Measurements from ENCODE around the gene DOLK. TPM values are rescaled to one million over a fixed set of nuclear protein-coding genes. Genes with fewer than 3 reads are reported as not detected.

DOLK gene
- total and polyA plus RNA-seq, 2 donors (not counting 1 experiment from before 2014, with no cell fraction given): 3.0 to 12.2 TPM

DNA sequence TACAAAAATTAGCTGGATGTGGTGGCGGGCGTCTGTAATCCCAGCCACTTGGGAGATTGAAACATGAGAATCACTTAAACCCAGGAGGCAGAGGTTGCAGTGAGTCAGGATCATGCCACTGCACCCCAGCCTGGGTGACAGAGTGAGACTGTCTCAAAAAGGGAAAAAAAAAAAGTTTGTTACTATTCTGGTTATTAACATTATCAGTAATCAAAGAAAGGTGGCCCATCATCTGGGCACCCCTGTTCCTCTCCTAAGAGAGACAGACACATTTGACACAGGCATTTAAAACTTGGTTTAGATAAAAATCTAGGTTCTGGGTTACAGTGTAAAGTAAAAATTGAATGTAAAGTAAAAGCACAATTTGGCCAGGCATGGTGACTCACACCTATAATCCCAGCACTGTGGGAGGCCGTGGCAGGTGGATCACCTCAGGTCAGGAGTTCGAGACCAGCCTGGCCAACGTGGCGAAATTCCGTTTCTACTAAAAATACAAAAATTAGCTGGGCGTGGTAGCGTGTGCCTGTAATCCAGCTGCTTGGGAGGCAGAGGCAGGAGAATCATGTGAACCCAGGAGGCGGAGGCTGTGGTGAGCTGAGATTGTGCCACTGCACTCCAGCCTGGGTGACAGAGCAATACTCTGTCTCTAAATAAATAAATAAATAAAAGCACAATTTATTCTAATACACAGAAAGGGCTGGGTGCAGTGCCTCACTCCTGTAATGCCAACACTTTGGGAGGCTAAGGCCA is 43.4 kb downstream of the DOLK start:
- Mint-ChIP-seq H3K4me3 (no peak overlapping the region), H3K4me1 (peaks cover 31% of the 10 kb centered on the region), H3K27me3 (no peaks in the 10 kb centered on the region), H3K27ac (peak overlapping the region; percentile 65), H3K9me3 (ENCODE audit: insufficient read depth) (no peaks in the 10 kb centered on the region)
- Histone ChIP-seq H3K79me2 (ENCODE audit: control insufficient read depth, insufficient read depth, low read length) (peaks cover 32% of the 10 kb centered on the region), H3K9ac (ENCODE audit: low read length) (no peak overlapping the region), H3K4me3 (ENCODE audit: control extremely low read depth in 1 of 5, extremely low read depth in 1 of 5, insufficient read depth in 1 of 5, low read depth in 2 of 5, low read length in 4 of 5) (no peak overlapping the region), H2AFZ (ENCODE audit: insufficient read depth, low read depth, low read length, poor library complexity, severe bottlenecking) (no peak overlapping the region), H3K4me1 (ENCODE audit: control insufficient read depth in 2 of 2, insufficient read depth in 2 of 2, low read length in 2 of 2) (peaks cover 33 to 46% of the 10 kb centered on the region in 2 donors), H3K9me3 (ENCODE audit: control extremely low read depth in 1 of 3, control insufficient read depth in 2 of 3, insufficient read depth in 1 of 3, low read length in 2 of 3) (no peaks in the 10 kb centered on the region), H3K4me2 (replicated peaks; ENCODE audit: low read depth, low read length, poor library complexity, severe bottlenecking) (no peak overlapping the region), H3K36me3 (replicated peaks in 1 of 2; ENCODE audit: control extremely low read depth in 1 of 2, control insufficient read depth in 1 of 2, extremely low read depth in 1 of 2, insufficient read depth in 2 of 2, low read length in 1 of 2) (peaks cover 0 to 19% of the 10 kb centered on the region in 2 experiments), H3K27me3 (replicated peaks in 1 of 4; ENCODE audit: control extremely low read depth in 1 of 4, control insufficient read depth in 3 of 4, insufficient read depth in 4 of 4, low read length in 3 of 4) (no peaks in the 10 kb centered on the region), H4K20me1 (ENCODE audit: control insufficient read depth, insufficient read depth, low read length, poor library complexity, severe bottlenecking) (peaks cover under 1% of the 10 kb centered on the region), H3K27ac (ENCODE audit: low read length in 2 of 2) (peak overlapping the region in 1 of 2 donors; percentile 93)
- CTCF ChIA-PET: interaction anchor here (0.7 kb wide), 2 partner anchors 19 to 86 kb away, joined by 3 to 5 read pairs; partner anchors contain the start of gene ENDOG
- intact Hi-C loops (cut with micrococcal nuclease): no loop called here
- POLR2A ChIA-PET: interaction anchor here (0.6 to 0.7 kb wide), 2 partner anchors 111 to 163 kb away, joined by 3 to 6 read pairs; no protein-coding TSS in a partner anchor
- ATAC-seq (ENCODE audit: low read depth) (no peak), DNase-seq (no peak)
- no peak for TF ChIP-seq EZH2 (IDR thresholded peaks at IDR 0.05; ENCODE audit: borderline replicate concordance, insufficient read depth, low read depth, low read length, poor library complexity, severe bottlenecking)
- TF ChIP-seq, protein P1, sequence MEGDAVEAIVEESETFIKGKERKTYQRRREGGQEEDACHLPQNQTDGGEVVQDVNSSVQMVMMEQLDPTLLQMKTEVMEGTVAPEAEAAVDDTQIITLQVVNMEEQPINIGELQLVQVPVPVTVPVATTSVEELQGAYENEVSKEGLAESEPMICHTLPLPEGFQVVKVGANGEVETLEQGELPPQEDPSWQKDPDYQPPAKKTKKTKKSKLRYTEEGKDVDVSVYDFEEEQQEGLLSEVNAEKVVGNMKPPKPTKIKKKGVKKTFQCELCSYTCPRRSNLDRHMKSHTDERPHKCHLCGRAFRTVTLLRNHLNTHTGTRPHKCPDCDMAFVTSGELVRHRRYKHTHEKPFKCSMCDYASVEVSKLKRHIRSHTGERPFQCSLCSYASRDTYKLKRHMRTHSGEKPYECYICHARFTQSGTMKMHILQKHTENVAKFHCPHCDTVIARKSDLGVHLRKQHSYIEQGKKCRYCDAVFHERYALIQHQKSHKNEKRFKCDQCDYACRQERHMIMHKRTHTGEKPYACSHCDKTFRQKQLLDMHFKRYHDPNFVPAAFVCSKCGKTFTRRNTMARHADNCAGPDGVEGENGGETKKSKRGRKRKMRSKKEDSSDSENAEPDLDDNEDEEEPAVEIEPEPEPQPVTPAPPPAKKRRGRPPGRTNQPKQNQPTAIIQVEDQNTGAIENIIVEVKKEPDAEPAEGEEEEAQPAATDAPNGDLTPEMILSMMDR (IDR thresholded peaks at IDR 0.05): no peak
- 100% methylated on average over 8 of the region's 10 CpGs for WGBS (ENCODE audit: insufficient coverage)

DNA sequence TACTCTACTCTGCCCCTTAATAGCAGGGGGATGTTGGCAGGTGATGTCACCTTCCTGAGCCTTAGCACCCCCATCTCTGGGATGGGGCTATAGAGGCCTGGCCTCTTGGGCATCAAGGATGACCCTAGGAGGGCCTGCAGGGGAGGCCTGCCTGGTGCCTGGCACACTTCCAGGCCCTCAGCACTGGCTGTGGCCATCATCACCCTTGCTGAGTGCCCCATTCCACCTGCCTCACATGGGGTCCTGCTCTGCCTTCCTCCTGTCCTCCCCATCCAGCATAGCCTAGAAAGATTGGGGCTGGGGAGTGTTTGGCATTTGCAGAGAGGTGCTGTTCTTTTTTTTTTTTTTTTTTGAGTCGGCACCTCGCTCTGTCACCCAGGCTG is 44.3 kb downstream of the DOLK start:
- peak overlapping the region; percentile 63 for H3K9ac ChIP-seq (ENCODE audit: low read length)
- peak overlapping the region; percentile 93 for H3K27ac ChIP-seq (ENCODE audit: low read length in 2 of 2)
- Mint-ChIP-seq H3K4me3 (peak overlapping the region; percentile 74), H3K4me1 (peaks cover 36% of the 10 kb centered on the region), H3K27ac (peak overlapping the region; percentile 98), H3K27me3 (no peaks in the 10 kb centered on the region), H3K9me3 (ENCODE audit: insufficient read depth) (no peaks in the 10 kb centered on the region)
- TF ChIP-seq, protein P1 (IDR thresholded peaks at IDR 0.05): no peak
- no peak for TF ChIP-seq EZH2 (IDR thresholded peaks at IDR 0.05; ENCODE audit: borderline replicate concordance, insufficient read depth, low read depth, low read length, poor library complexity, severe bottlenecking)
- peaks cover 0 to 14% of the 10 kb centered on the region in 2 experiments for H3K36me3 ChIP-seq (replicated peaks in 1 of 2; ENCODE audit: control extremely low read depth in 1 of 2, control insufficient read depth in 1 of 2, extremely low read depth in 1 of 2, insufficient read depth in 2 of 2, low read length in 1 of 2)
- no peaks in the 10 kb centered on the region for H4K20me1 ChIP-seq (ENCODE audit: control insufficient read depth, insufficient read depth, low read length, poor library complexity, severe bottlenecking)
- H3K27me3 ChIP-seq (replicated peaks in 1 of 4; ENCODE audit: control extremely low read depth in 1 of 4, control insufficient read depth in 3 of 4, insufficient read depth in 4 of 4, low read length in 3 of 4): no peaks in the 10 kb centered on the region
- H3K9me3 ChIP-seq (ENCODE audit: control extremely low read depth in 1 of 3, control insufficient read depth in 2 of 3, insufficient read depth in 1 of 3, low read length in 2 of 3): no peaks in the 10 kb centered on the region
- ChIA-PET POLR2A (interaction anchor here (0.6 kb wide), 1 partner anchor 240 kb away, joined by 5 read pairs; no protein-coding TSS in a partner anchor), CTCF (interaction anchor here (0.7 to 2.0 kb wide), 3 partner anchors 25 to 85 kb away, joined by 5 to 9 read pairs (median 5); partner anchors contain the start of gene ENDOG)
- H3K79me2 ChIP-seq (ENCODE audit: control insufficient read depth, insufficient read depth, low read length): peaks cover 32% of the 10 kb centered on the region
- no CpG with 5 or more reads among the region's 2 CpGs for WGBS (ENCODE audit: insufficient coverage)
- intact Hi-C loops (cut with micrococcal nuclease): no loop called here
- H3K4me3 ChIP-seq (ENCODE audit: control extremely low read depth in 1 of 5, extremely low read depth in 1 of 5, insufficient read depth in 1 of 5, low read depth in 2 of 5, low read length in 4 of 5): peak overlapping the region in 1 of 5 experiments; percentile 45
- H2AFZ ChIP-seq (ENCODE audit: insufficient read depth, low read depth, low read length, poor library complexity, severe bottlenecking): peak overlapping the region; percentile 50
- H3K4me2 ChIP-seq (replicated peaks; ENCODE audit: low read depth, low read length, poor library complexity, severe bottlenecking): peak overlapping the region; percentile 83
- ATAC-seq (ENCODE audit: low read depth) (no peak), DNase-seq (no peak)
- H3K4me1 ChIP-seq (ENCODE audit: control insufficient read depth in 2 of 2, insufficient read depth in 2 of 2, low read length in 2 of 2): peaks cover 40 to 56% of the 10 kb centered on the region in 2 donors
